GM19023 (cell line): Measurements from ENCODE around the gene ERCC2.

Experiments
- ATAC-seq: cut with Tn5 transposase; IDR thresholded peaks from one replicate; pipeline ENCODE4 v1.9.1; 2021; ENCODE audit warnings: mild to moderate bottlenecking, moderate library complexity; ENCODE audit not compliant: unreplicated experiment

ERCC2 gene

GRCh38 chr19:45355910-45356309, 14.5 kb downstream of the ERCC2 start:
- ATAC-seq: no peak

DNA sequence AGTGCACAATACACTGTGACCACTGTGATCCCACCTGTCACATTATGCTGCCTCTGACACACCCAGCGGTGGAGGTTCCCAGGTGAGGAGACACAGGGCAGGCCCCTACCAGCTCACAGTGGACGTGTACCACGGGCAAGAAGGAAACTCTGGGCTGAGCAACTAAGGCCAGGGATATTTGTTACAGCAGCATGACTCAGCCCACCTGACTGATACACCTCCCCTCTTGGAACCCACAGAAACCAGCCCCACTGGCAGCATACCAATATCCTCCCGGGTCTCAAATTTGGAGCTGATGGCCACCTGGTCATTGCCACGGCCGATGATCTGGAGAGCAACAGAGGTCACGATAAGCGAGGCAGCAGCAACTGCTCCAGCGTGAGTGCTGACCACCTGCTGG, 15.0 kb downstream of the ERCC2 start:
- no peak for ATAC-seq

- no peak for ATAC-seq
Measured at GRCh38 chr19:45354241-45354842, 16.0 kb downstream of the ERCC2 start.

GRCh38 chr19:45352914-45353796, 17.2 kb downstream of the ERCC2 start:
- no peak for ATAC-seq

GRCh38 chr19:45352471-45352870, 17.9 kb downstream of the ERCC2 start:
- no peak for ATAC-seq

DNA sequence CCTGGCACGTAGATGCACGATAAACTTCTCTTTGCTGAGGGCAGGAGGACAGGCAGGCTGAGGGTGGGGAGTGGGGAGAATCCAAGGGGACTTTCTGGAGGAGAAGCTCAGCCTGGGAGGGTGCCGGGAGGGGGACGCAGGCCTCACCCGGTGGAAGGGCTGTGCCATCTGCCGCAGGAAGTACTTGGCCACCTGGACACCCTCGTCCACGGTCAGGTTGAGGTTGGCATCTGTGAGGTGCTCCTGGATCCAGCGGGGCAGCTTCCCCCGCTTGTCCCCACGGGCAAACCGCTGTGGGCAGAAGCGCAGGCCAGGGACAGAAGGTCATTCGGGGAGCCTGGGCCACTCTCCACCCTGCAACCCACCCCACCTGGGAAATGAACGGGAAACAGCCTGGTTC, 18.3 kb downstream of the ERCC2 start:
- ATAC-seq: no peak

- ATAC-seq: no peak
Measured at GRCh38 chr19:45351401-45351952, 18.9 kb downstream of the ERCC2 start.

GRCh38 chr19:45350477-45351058, 19.8 kb downstream of the ERCC2 start:
- no peak for ATAC-seq

DNA sequence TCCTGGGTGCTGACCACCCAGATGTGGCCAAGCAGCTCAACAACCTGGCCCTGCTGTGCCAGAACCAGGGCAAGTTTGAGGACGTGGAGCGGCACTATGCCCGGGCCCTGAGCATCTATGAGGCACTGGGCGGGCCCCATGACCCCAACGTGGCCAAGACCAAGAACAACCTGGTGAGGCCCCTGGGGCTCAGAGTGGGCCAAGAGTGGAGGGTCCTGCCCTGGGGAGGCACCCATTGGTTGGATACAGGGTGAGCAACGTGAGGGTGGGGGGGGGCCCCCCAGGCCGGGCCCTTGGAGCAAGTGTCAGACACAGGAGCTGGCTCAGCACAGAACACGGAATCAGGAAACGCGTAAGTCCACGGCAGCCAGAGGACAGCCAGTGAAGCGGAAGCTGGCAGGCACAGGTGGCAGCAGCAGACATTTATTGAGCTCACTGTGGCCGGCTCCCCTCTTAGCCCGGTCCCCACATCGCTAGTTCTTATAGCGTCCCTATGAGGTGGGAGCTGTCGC, 20.9 kb downstream of the ERCC2 start:
- ATAC-seq: no peak

DNA sequence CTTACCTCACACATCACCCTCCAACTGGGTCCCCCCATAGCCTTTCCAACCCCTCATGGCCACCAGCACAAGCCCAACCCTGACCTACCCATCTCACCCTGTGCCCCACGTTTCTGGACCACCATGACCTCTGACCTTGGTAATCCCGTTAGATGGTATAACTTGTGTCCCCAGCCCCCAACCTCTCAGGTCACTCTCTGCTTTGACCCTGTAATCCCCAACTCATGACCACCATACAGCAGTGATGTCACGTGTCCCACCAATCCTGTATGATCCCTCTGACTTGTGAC, 21.3 kb downstream of the ERCC2 start:
- ATAC-seq: no peak

DNA sequence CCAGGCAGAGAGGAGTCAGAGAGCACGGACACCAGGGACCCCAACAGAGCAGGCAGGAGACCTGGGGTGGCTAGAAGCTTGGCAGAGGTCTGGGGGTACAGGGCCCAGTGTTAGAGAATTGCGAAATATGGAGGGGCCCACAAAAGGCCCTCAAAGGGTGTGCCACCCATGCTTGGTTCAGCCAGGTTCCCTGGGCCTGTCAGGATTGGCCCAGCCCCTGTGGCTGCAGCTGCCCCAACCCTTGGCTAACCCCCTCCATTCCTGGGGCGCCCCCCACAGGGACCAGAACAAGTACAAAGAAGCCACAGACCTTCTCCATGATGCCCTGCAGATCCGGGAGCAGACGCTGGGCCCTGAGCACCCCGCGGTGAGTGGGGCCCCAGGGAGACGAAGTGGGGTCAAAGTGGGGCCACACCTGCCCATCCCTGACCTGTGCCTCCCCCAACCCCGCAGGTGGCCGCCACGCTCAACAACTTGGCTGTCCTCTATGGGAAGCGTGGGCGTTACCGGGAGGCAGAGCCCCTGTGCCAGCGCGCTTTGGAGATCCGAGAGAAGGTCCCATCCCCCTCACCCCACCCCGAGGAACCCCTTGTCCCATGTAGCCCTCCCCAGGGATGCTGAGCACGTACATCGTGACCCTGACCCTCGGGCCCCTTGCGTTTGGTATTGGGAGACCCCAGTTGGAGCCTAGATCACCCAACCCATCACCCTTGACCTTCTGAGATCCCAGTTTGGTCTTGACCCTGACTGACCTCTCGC, 21.8 kb downstream of the ERCC2 start:
- no peak for ATAC-seq

DNA sequence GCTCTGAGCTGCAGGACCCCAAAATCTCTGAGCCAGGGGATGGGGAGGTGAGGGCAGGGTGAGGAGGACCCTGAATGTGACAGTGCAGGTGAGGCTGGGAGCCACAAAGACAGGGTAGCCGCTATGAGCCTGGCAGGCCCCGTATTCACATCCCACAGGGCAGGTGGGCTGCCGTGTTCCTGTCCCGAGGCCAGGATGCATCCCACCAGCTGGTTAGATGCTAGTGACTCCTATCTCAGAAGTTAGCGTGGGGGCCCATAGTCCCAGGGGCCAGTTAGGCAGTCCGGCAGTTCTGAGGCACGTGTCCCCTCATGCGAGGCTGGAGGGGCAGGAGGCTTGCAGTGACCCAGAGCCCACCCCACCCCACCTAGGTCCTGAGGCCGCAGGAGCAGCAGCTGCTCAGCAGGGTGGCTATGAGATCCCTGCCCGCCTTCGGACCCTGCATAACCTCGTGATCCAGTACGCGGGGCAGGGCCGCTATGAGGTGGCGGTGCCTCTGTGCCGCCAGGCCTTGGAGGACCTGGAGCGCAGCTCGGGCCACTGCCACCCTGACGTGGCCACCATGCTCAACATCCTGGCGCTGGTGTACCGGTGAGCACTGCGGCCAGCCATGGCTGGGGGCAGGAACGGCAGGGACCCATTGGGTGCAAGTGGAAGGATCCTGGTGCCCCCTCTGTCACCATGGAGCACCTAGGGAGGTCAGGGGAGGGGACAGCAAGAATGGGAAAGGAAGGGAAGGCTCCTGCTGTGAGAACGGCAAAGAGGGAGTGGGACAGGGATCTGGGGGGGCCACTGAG, 22.6 kb downstream of the ERCC2 start:
- ATAC-seq: no peak

DNA sequence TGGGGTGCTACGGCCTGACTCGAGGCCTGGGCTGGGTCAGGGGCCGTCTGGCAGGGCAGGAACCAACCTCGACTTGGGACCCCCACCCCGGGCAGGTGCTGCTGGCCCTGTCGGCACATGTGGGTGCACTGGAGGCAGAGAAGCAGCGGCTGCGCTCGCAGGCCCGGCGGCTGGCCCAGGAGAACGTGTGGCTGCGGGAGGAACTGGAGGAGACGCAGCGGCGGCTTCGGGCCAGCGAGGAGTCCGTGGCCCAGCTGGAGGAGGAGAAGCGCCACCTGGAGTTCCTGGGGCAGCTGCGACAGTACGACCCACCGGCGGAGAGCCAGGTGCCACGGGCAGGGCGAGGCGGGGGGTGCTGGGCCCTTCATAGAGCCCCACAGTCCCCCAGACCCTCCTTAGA, 23.9 kb downstream of the ERCC2 start:
- ATAC-seq: no peak

- no peak for ATAC-seq
Measured at GRCh38 chr19:45345506-45345860, 24.9 kb downstream of the ERCC2 start.

DNA sequence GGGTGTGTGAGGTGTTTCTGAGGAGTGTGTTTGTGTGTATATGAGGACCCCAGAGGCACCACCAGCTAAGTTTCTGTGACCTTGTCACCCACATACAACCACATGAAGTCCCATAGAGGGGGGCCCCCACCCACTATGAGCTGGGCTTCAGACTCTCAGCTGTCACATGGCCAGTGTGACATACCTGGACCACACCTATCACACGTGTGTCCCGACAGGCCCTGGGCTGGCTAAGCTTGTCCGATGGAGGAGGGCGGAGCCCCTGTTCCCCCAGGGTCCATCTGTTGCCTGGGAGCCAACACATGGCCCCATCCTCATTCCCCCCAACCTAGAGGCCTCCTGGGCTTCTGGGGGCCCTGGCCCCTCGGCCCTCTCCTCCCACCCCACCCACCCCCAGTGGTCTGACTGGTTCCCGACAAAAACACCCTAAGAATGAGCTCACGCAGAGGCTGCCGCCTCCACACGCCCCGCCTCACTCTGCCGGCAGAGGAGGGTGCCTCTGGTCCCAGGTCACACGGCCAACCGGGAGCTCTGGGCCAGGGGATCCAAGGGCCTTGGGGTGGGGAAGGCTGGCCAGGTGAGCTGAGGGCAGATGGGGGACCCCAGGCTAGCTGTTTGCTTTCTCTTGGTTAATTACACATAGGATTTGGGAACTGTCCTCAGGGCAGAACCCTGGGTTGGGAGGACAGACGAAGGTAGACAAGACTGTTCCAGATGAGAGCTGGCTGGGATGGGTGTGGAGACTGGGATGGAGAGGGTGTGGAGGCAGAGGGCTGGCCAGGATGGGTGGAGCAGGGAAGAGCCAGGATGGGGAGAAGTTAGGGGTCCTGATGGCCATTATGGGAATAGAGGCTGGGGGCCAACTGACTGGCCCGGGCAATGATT, 25.5 kb downstream of the ERCC2 start:
- no peak for ATAC-seq

- no peak for ATAC-seq
Measured at GRCh38 chr19:45342911-45343310, 27.5 kb downstream of the ERCC2 start.

- ATAC-seq: no peak
Measured at GRCh38 chr19:45340899-45341453, 29.4 kb downstream of the ERCC2 start.

DNA sequence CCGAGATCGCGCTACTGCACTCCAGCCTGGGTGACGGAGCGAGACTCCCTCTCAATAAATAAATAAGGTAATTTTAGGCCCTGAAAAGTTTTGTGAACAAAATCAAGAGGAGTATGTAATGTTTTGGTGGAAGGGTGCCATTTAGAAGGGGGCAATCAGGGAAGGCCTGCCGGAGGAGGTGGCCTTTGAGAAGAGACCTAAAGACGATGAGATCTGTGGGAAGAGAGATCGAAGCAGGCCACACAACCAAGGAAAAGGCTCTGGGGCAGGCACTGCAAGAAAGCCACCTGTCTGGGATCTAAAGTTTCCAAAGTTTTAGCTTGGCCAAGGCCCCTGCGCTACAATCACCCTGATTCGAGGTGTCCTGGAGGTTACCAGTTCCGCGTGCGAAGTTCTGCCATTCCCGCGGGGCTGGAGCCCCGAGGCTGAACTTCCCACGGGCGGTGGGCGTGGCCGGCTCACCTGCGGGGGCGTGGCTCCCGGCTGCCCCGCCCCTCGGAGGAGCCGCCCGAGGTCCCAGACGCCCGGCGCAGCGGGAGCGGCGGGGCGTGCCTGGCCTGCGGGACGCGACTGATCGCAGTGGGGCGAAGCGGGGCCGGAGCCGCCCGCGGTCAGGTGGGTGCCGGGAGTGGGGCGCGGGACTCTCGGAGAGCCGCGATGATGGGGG, 30.0 kb downstream of the ERCC2 start, which contains the start of gene KLC3:
KLC3 (plus strand) TSS at position 519 of the 667 bp plus-strand sequence. CDS start 4,792 bp downstream, outside the sequence.
- ATAC-seq: no peak
